GM23338 (cell line): ENCODE data around the gene WDR19. TPM values are rescaled to one million over a fixed set of nuclear protein-coding genes. Genes with fewer than 3 reads are reported as not detected.

Source experiments
- ATAC-seq: fragments of 200-7000 bp; cut with Tn5 transposase; 3 replicates; pipeline ENCODE4 v1.9.1; 2020
- DNase-seq: peaks from one replicate; pipeline ENCODE4 v3.0.0-alpha.2; 2015; ENCODE audit warnings: low spot score
- H2AFZ ChIP-seq: fragments of 200-600 bp; sonication (generic); 2 replicates; pipeline ENCODE4 v1.8.0; 2016; ENCODE audit warnings: antibody characterized with exemption, mild to moderate bottlenecking, moderate library complexity
- H3F3A ChIP-seq: fragments of 200-600 bp; sonication (generic); replicated peaks from 2 replicates; pipeline ENCODE4 v1.8.0; 2017; ENCODE audit warnings: antibody characterized with exemption, mixed run types, low read depth
- H3K27ac ChIP-seq: fragments of 200-600 bp; sonication (generic); 2 replicates; pipeline ENCODE4 v1.6.1; 2016; ENCODE audit warnings: low read depth
- H3K27me3 ChIP-seq: fragments of 200-600 bp; sonication (generic); 2 replicates; pipeline ENCODE4 v1.8.0; 2016; ENCODE audit warnings: mild to moderate bottlenecking, mixed run types, moderate library complexity; ENCODE audit not compliant: insufficient read depth
- H3K36me3 ChIP-seq: fragments of 200-600 bp; sonication (generic); 2 replicates; pipeline ENCODE4 v1.8.0; 2016; ENCODE audit warnings: mild to moderate bottlenecking; ENCODE audit not compliant: insufficient read depth
- H3K4me1 ChIP-seq: fragments of 200-600 bp; sonication (generic); 2 replicates; pipeline ENCODE4 v1.8.0; 2016; ENCODE audit warnings: mild to moderate bottlenecking, moderate library complexity; ENCODE audit not compliant: insufficient read depth
- H3K4me2 ChIP-seq: fragments of 200-600 bp; sonication (generic); 2 replicates; pipeline ENCODE4 v1.7.1; 2017; ENCODE audit warnings: mixed run types
- H3K4me3 ChIP-seq: fragments of 200-600 bp; sonication (generic); 2 replicates; pipeline ENCODE4 v1.6.1; 2016; ENCODE audit warnings: mixed run types
- H3K79me2 ChIP-seq: fragments of 200-600 bp; sonication (generic); replicated peaks from 2 replicates; pipeline ENCODE4 v1.8.0; 2017; ENCODE audit warnings: mild to moderate bottlenecking; ENCODE audit not compliant: insufficient read depth
- H3K9me2 ChIP-seq: fragments of 200-600 bp; sonication (generic); 2 replicates; pipeline ENCODE4 v1.8.0; 2017; ENCODE audit not compliant: insufficient read depth
- H4K20me1 ChIP-seq: fragments of 200-600 bp; sonication (generic); replicated peaks from 2 replicates; pipeline ENCODE4 v1.8.0; 2017; ENCODE audit warnings: mild to moderate bottlenecking; ENCODE audit not compliant: insufficient read depth
- H3K27ac Mint-ChIP-seq: 2 replicates; pipeline ENCODE4 v1.8.0; 2020; ENCODE audit warnings: inconsistent platforms, mild to moderate bottlenecking, moderate library complexity, mixed read lengths
- H3K27me3 Mint-ChIP-seq: 3 replicates; pipeline ENCODE4 v1.8.0; 2022; ENCODE audit warnings: low read depth, mild to moderate bottlenecking, moderate library complexity, mixed read lengths, inconsistent platforms; ENCODE audit not compliant: insufficient read depth, poor library complexity
- H3K36me3 Mint-ChIP-seq: 3 replicates; pipeline ENCODE4 v1.8.0; 2021; ENCODE audit warnings: low read depth, mild to moderate bottlenecking, inconsistent platforms, moderate library complexity, mixed read lengths
- H3K4me1 Mint-ChIP-seq: 3 replicates; pipeline ENCODE4 v1.8.0; 2020; ENCODE audit warnings: mild to moderate bottlenecking, inconsistent platforms, mixed read lengths
- H3K4me3 Mint-ChIP-seq: 3 replicates; pipeline ENCODE4 v1.8.0; 2021; ENCODE audit warnings: moderate library complexity, mild to moderate bottlenecking, inconsistent platforms, mixed read lengths
- H3K9me3 Mint-ChIP-seq: 3 replicates; pipeline ENCODE4 v1.8.0; 2020; ENCODE audit warnings: moderate library complexity, mild to moderate bottlenecking, inconsistent platforms, mixed read lengths
- CREB1 ChIP-seq: fragments of 250-450 bp; sonication (Bioruptor Pico); IDR thresholded peaks from 2 replicates; pipeline ENCODE4 v1.5.0; 2020; ENCODE audit warnings: low read depth, mild to moderate bottlenecking, moderate library complexity
- EZH2 ChIP-seq: fragments of 200-600 bp; sonication (generic); IDR thresholded peaks from one replicate; pipeline ENCODE4 v1.8.0; 2017; ENCODE audit warnings: antibody characterized with exemption, mild to moderate bottlenecking, low read depth; ENCODE audit not compliant: unreplicated experiment
- EZH2phosphoT487 ChIP-seq: fragments of 200-600 bp; sonication (generic); IDR thresholded peaks from one replicate; pipeline ENCODE4 v1.8.1; 2018; ENCODE audit warnings: antibody characterized with exemption; ENCODE audit not compliant: unreplicated experiment
- JUNB ChIP-seq: IDR thresholded peaks from one replicate; pipeline ENCODE4 v1.6.1; 2016; ENCODE audit warnings: antibody characterized with exemption; ENCODE audit not compliant: unreplicated experiment
- NANOG ChIP-seq: IDR thresholded peaks from 2 replicates; pipeline ENCODE4 v1.6.1; 2016; ENCODE audit warnings: antibody characterized with exemption, borderline replicate concordance
- POLR2AphosphoS5 ChIP-seq: IDR thresholded peaks from 2 replicates; pipeline ENCODE4 v1.6.1; 2016; ENCODE audit warnings: antibody characterized with exemption, low read depth
- STAT1 ChIP-seq: IDR thresholded peaks from one replicate; pipeline ENCODE4 v1.6.1; 2016; ENCODE audit warnings: antibody characterized with exemption; ENCODE audit not compliant: unreplicated experiment
- ZNF114 ChIP-seq: fragments of 250-450 bp; sonication (Bioruptor Pico); IDR thresholded peaks from 2 replicates; pipeline ENCODE4 v1.5.0; 2020; ENCODE audit warnings: mild to moderate bottlenecking, moderate library complexity
- ZNF331 ChIP-seq: fragments of 250-450 bp; sonication (Bioruptor Pico); IDR thresholded peaks from 2 replicates; pipeline ENCODE4 v1.5.0; 2020; ENCODE audit warnings: low read depth, mild to moderate bottlenecking, moderate library complexity
- polyA plus RNA-seq: library from polyadenylated mRNA; unstranded; fragments of >200 nt; fragmentation: Nextera tagmentation; extraction: Ambion mirVana; gene quantifications from 2 replicates; pipeline ENCODE4 v1.2.1, GENCODE V29; 2016
- total RNA-seq: library from RNA; depleted of rRNA; stranded (reverse); fragments of >200 nt; shearing (Covaris generic); gene quantifications from 2 replicates; pipeline ENCODE4 v1.2.3, GENCODE V29; 2014
- TF ChIP-seq, protein P1 (sequence below): IDR thresholded peaks from 2 replicates; pipeline ENCODE4 v1.6.1; 2016; ENCODE audit warnings: antibody characterized with exemption
- TF ChIP-seq, protein P2 (sequence below), 2 experiments: fragments of 200-600 bp in 1 of 2; sonication (generic) in 1 of 2; conservative IDR thresholded peaks; 2 replicates each; pipeline versions ENCODE4 v1.5.1 to v1.6.1; 2016 to 2017; ENCODE audit warnings: antibody characterized with exemption in 2 of 2, low read depth in 2 of 2, mild to moderate bottlenecking in 2 of 2, moderate library complexity in 1 of 2
- TF ChIP-seq, protein P3 (sequence below): fragments of 250-450 bp; sonication (Bioruptor Pico); IDR thresholded peaks from 2 replicates; pipeline ENCODE4 v1.5.0; 2020; ENCODE audit warnings: mild to moderate bottlenecking, moderate library complexity
- TF ChIP-seq, protein P4 (sequence below): IDR thresholded peaks from one replicate; pipeline ENCODE4 v1.6.1; 2018; ENCODE audit warnings: antibody characterized with exemption; ENCODE audit not compliant: unreplicated experiment

The WDR19 gene
- total and polyA plus RNA-seq, 2 experiments from 2014 or later, result 17.2 to 23.7 TPM

DNA sequence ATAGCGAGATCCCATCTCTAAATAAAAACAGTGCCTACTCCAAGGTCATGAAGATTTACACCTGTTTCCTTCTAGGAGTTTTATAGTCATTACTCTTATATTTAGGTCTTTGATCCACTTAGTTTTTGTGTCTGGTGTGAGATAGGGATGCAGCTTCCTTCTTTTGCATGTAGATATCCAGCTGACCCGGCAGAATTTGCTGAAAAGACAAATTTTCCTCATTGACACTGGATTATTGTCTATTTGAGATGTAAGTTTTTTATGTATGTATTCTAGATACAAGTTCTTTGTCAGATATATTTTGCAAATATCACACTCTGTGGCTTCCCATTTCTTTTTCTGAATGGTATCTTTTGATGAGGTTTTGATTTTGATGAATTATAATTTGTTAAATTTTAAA lies 98.4 kb downstream of the WDR19 start:
- no peaks in the 10 kb centered on the region; the same call in 1 of the 2 replicates for H3K36me3 ChIP-seq
- H3K4me3 Mint-ChIP-seq, result no peak overlapping the region

More for the DNA sequence above, 98.4 kb downstream of the WDR19 start:
- DNase-seq (no peak), ATAC-seq (no peak)
- H3K4me3 ChIP-seq, result no peak overlapping the region
- H3K36me3 Mint-ChIP-seq, result peaks cover 18% of the 10 kb centered on the region; the same call in 2 of the 3 replicates
- no peaks in the 10 kb centered on the region for H3K27me3 ChIP-seq
- H3K27ac Mint-ChIP-seq, result no peak overlapping the region
- no peaks in the 10 kb centered on the region for H3K4me1 Mint-ChIP-seq
- no peaks in the 10 kb centered on the region for H4K20me1 ChIP-seq
- no peak overlapping the region for H3K27ac ChIP-seq
- no peak overlapping the region for H3K4me2 ChIP-seq
- H3F3A ChIP-seq, result no peaks in the 10 kb centered on the region
- TF ChIP-seq ZNF114 (CRISPR knock-in tag), result no peak
- TF ChIP-seq EZH2phosphoT487, result no peak
- TF ChIP-seq POLR2AphosphoS5, result no peak
- TF ChIP-seq ZNF331 (CRISPR knock-in tag), result no peak
- TF ChIP-seq, protein P1, sequence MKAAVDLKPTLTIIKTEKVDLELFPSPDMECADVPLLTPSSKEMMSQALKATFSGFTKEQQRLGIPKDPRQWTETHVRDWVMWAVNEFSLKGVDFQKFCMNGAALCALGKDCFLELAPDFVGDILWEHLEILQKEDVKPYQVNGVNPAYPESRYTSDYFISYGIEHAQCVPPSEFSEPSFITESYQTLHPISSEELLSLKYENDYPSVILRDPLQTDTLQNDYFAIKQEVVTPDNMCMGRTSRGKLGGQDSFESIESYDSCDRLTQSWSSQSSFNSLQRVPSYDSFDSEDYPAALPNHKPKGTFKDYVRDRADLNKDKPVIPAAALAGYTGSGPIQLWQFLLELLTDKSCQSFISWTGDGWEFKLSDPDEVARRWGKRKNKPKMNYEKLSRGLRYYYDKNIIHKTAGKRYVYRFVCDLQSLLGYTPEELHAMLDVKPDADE, result no peak
- TF ChIP-seq, protein P2, sequence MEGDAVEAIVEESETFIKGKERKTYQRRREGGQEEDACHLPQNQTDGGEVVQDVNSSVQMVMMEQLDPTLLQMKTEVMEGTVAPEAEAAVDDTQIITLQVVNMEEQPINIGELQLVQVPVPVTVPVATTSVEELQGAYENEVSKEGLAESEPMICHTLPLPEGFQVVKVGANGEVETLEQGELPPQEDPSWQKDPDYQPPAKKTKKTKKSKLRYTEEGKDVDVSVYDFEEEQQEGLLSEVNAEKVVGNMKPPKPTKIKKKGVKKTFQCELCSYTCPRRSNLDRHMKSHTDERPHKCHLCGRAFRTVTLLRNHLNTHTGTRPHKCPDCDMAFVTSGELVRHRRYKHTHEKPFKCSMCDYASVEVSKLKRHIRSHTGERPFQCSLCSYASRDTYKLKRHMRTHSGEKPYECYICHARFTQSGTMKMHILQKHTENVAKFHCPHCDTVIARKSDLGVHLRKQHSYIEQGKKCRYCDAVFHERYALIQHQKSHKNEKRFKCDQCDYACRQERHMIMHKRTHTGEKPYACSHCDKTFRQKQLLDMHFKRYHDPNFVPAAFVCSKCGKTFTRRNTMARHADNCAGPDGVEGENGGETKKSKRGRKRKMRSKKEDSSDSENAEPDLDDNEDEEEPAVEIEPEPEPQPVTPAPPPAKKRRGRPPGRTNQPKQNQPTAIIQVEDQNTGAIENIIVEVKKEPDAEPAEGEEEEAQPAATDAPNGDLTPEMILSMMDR (conservative IDR thresholded peaks at IDR 0.05; ENCODE audit: low read depth in 2 of 2), result no peak
- TF ChIP-seq, protein P3, sequence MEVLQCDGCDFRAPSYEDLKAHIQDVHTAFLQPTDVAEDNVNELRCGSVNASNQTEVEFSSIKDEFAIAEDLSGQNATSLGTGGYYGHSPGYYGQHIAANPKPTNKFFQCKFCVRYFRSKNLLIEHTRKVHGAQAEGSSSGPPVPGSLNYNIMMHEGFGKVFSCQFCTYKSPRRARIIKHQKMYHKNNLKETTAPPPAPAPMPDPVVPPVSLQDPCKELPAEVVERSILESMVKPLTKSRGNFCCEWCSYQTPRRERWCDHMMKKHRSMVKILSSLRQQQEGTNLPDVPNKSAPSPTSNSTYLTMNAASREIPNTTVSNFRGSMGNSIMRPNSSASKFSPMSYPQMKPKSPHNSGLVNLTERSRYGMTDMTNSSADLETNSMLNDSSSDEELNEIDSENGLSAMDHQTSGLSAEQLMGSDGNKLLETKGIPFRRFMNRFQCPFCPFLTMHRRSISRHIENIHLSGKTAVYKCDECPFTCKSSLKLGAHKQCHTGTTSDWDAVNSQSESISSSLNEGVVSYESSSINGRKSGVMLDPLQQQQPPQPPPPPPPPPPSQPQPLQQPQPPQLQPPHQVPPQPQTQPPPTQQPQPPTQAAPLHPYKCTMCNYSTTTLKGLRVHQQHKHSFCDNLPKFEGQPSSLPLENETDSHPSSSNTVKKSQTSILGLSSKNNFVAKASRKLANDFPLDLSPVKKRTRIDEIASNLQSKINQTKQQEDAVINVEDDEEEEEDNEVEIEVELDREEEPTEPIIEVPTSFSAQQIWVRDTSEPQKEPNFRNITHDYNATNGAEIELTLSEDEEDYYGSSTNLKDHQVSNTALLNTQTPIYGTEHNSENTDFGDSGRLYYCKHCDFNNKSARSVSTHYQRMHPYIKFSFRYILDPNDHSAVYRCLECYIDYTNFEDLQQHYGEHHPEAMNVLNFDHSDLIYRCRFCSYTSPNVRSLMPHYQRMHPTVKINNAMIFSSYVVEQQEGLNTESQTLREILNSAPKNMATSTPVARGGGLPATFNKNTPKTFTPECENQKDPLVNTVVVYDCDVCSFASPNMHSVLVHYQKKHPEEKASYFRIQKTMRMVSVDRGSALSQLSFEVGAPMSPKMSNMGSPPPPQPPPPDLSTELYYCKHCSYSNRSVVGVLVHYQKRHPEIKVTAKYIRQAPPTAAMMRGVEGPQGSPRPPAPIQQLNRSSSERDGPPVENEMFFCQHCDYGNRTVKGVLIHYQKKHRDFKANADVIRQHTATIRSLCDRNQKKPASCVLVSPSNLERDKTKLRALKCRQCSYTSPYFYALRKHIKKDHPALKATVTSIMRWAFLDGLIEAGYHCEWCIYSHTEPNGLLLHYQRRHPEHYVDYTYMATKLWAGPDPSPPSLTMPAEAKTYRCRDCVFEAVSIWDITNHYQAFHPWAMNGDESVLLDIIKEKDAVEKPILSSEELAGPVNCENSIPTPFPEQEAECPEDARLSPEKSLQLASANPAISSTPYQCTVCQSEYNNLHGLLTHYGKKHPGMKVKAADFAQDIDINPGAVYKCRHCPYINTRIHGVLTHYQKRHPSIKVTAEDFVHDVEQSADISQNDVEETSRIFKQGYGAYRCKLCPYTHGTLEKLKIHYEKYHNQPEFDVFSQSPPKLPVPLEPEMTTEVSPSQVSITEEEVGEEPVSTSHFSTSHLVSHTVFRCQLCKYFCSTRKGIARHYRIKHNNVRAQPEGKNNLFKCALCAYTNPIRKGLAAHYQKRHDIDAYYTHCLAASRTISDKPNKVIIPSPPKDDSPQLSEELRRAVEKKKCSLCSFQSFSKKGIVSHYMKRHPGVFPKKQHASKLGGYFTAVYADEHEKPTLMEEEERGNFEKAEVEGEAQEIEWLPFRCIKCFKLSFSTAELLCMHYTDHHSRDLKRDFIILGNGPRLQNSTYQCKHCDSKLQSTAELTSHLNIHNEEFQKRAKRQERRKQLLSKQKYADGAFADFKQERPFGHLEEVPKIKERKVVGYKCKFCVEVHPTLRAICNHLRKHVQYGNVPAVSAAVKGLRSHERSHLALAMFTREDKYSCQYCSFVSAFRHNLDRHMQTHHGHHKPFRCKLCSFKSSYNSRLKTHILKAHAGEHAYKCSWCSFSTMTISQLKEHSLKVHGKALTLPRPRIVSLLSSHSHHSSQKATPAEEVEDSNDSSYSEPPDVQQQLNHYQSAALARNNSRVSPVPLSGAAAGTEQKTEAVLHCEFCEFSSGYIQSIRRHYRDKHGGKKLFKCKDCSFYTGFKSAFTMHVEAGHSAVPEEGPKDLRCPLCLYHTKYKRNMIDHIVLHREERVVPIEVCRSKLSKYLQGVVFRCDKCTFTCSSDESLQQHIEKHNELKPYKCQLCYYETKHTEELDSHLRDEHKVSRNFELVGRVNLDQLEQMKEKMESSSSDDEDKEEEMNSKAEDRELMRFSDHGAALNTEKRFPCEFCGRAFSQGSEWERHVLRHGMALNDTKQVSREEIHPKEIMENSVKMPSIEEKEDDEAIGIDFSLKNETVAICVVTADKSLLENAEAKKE (CRISPR knock-in tag), result no peak
- no peak for TF ChIP-seq STAT1
- no peak for TF ChIP-seq CREB1
- no peak for TF ChIP-seq NANOG
- TF ChIP-seq, protein P4, sequence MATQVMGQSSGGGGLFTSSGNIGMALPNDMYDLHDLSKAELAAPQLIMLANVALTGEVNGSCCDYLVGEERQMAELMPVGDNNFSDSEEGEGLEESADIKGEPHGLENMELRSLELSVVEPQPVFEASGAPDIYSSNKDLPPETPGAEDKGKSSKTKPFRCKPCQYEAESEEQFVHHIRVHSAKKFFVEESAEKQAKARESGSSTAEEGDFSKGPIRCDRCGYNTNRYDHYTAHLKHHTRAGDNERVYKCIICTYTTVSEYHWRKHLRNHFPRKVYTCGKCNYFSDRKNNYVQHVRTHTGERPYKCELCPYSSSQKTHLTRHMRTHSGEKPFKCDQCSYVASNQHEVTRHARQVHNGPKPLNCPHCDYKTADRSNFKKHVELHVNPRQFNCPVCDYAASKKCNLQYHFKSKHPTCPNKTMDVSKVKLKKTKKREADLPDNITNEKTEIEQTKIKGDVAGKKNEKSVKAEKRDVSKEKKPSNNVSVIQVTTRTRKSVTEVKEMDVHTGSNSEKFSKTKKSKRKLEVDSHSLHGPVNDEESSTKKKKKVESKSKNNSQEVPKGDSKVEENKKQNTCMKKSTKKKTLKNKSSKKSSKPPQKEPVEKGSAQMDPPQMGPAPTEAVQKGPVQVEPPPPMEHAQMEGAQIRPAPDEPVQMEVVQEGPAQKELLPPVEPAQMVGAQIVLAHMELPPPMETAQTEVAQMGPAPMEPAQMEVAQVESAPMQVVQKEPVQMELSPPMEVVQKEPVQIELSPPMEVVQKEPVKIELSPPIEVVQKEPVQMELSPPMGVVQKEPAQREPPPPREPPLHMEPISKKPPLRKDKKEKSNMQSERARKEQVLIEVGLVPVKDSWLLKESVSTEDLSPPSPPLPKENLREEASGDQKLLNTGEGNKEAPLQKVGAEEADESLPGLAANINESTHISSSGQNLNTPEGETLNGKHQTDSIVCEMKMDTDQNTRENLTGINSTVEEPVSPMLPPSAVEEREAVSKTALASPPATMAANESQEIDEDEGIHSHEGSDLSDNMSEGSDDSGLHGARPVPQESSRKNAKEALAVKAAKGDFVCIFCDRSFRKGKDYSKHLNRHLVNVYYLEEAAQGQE, result no peak
- TF ChIP-seq JUNB, result no peak
- no peak for TF ChIP-seq EZH2
- H3K9me2 ChIP-seq, result no peaks in the 10 kb centered on the region
- no peaks in the 10 kb centered on the region for H3K27me3 Mint-ChIP-seq
- no peaks in the 10 kb centered on the region for H3K79me2 ChIP-seq
- H3K9me3 Mint-ChIP-seq, result no peaks in the 10 kb centered on the region
- H3K4me1 ChIP-seq, result no peaks in the 10 kb centered on the region
- H2AFZ ChIP-seq, result no peak overlapping the region
